CD14-positive monocyte (primary cell): ENCODE data around the gene SLC25A29. TPM values are rescaled to one million over a fixed set of nuclear protein-coding genes. Genes with fewer than 3 reads are reported as not detected.

ENCODE experiments used
- DNase-seq, 3 donors: peaks; one replicate each; pipeline ENCODE4 v3.0.0-alpha.2; 2011 to 2022
- H2AFZ ChIP-seq: 2 replicates; pipeline ENCODE4 v1.6.0; 2012; ENCODE audit warnings: mild to moderate bottlenecking, low read depth, low read length, inconsistent platforms; ENCODE audit not compliant: insufficient read depth, poor library complexity, severe bottlenecking
- H3K27ac ChIP-seq, 2 donors: 1 replicate in 1 of 2; 2 replicates in 1 of 2; pipeline ENCODE4 v1.5.1; 2012 to 2013; ENCODE audit warnings: low read length in 2 of 2, control low read depth in 1 of 2, inconsistent platforms in 1 of 2, low read depth in 1 of 2, mild to moderate bottlenecking in 1 of 2
- H3K27me3 ChIP-seq, 2 donors: one replicate each; pipeline versions ENCODE4 v1.6.0 to v1.6.1; 2011 to 2013; ENCODE audit warnings: low read length in 2 of 2; ENCODE audit not compliant: control insufficient read depth in 2 of 2, insufficient read depth in 2 of 2
- H3K36me3 ChIP-seq, 2 donors: replicated peaks in 1 of 2; 1 replicate in 1 of 2; 2 replicates in 1 of 2; pipeline versions ENCODE4 v1.5.1 to v1.6.1; 2012 to 2013; ENCODE audit warnings: low read length in 2 of 2, control low read depth in 1 of 2, inconsistent platforms in 1 of 2, mild to moderate bottlenecking in 1 of 2; ENCODE audit not compliant: insufficient read depth in 2 of 2, control insufficient read depth in 1 of 2
- H3K4me1 ChIP-seq, 2 donors: 1 replicate in 1 of 2; 2 replicates in 1 of 2; pipeline versions ENCODE4 v1.5.1 to v1.6.1; 2012 to 2013; ENCODE audit warnings: low read length in 2 of 2, control low read depth in 1 of 2, inconsistent platforms in 1 of 2, mild to moderate bottlenecking in 1 of 2, moderate library complexity in 1 of 2; ENCODE audit not compliant: insufficient read depth in 2 of 2, control insufficient read depth in 1 of 2
- H3K4me2 ChIP-seq: replicated peaks from 2 replicates; pipeline ENCODE3; 2012; ENCODE audit warnings: low read length, moderate library complexity, mild to moderate bottlenecking; ENCODE audit not compliant: poor library complexity, severe bottlenecking; ENCODE audit errors: extremely low read depth
- H3K4me3 ChIP-seq, 3 experiments: fragments of 200-600 bp in 1 of 3; sonication (generic) in 1 of 3; replicated peaks in 1 of 3; 1 replicate in 2 of 3; 2 replicates in 1 of 3; pipeline ENCODE4 v1.5.1; 2011 to 2013; ENCODE audit warnings: low read length in 3 of 3, mild to moderate bottlenecking in 3 of 3, control low read depth in 2 of 3, low read depth in 2 of 3, inconsistent platforms in 1 of 3, moderate library complexity in 1 of 3
- H3K79me2 ChIP-seq: 2 replicates; pipeline ENCODE4 v1.6.0; 2012; ENCODE audit warnings: mild to moderate bottlenecking, control low read depth, inconsistent platforms, low read length, moderate library complexity; ENCODE audit not compliant: insufficient read depth
- H3K9ac ChIP-seq: 2 replicates; pipeline ENCODE4 v1.6.0; 2017; ENCODE audit warnings: low read length, mild to moderate bottlenecking; ENCODE audit not compliant: insufficient read depth, poor library complexity, severe bottlenecking
- H3K9me3 ChIP-seq, 2 donors: replicated peaks in 1 of 2; 1 replicate in 1 of 2; 2 replicates in 1 of 2; pipeline versions ENCODE4 v1.5.1 to v1.6.1; 2012 to 2013; ENCODE audit warnings: low read length in 2 of 2, control low read depth in 1 of 2; ENCODE audit not compliant: control insufficient read depth in 1 of 2, insufficient read depth in 1 of 2
- H4K20me1 ChIP-seq: 2 replicates; pipeline ENCODE4 v1.6.0; 2012; ENCODE audit warnings: mild to moderate bottlenecking, low read length, control low read depth, moderate library complexity; ENCODE audit not compliant: insufficient read depth
- H3K27ac Mint-ChIP-seq, 7 donors: one replicate each; pipeline ENCODE4 v1.8.0; 2020; ENCODE audit warnings: mild to moderate bottlenecking in 7 of 7, mixed read lengths in 7 of 7, moderate library complexity in 6 of 7, inconsistent platforms in 2 of 7
- H3K27me3 Mint-ChIP-seq, 3 donors: one replicate each; pipeline ENCODE4 v1.8.0; 2021 to 2022; ENCODE audit warnings: low read depth in 3 of 3, mild to moderate bottlenecking in 3 of 3, mixed read lengths in 3 of 3, moderate library complexity in 3 of 3, inconsistent platforms in 1 of 3
- H3K36me3 Mint-ChIP-seq, 2 donors: one replicate each; pipeline ENCODE4 v1.8.0; 2020; ENCODE audit warnings: mixed read lengths in 2 of 2, inconsistent platforms in 1 of 2, mild to moderate bottlenecking in 1 of 2
- H3K4me1 Mint-ChIP-seq: one replicate; pipeline ENCODE4 v1.8.0; 2020; ENCODE audit warnings: mild to moderate bottlenecking, mixed read lengths
- H3K4me3 Mint-ChIP-seq, 2 donors: one replicate each; pipeline ENCODE4 v1.8.0; 2020; ENCODE audit warnings: mild to moderate bottlenecking in 2 of 2, mixed read lengths in 2 of 2, moderate library complexity in 1 of 2
- H3K9me3 Mint-ChIP-seq, 7 donors: one replicate each; pipeline ENCODE4 v1.8.0; 2020 to 2022; ENCODE audit warnings: mixed read lengths in 7 of 7, mild to moderate bottlenecking in 6 of 7, moderate library complexity in 6 of 7, inconsistent platforms in 2 of 7
- WGBS: methylation state at CpG from one replicate; pipeline ENCODE4 v1.1.5; 2013; ENCODE audit warnings: missing lambda C conversion rate; ENCODE audit not compliant: insufficient coverage; 5-methylcytosine and 5-hydroxymethylcytosine counted together
- intact Hi-C, 2 donors: fragments of 100-400 bp; cut with micrococcal nuclease; formaldehyde crosslinking; loops; one replicate each; pipeline versions ENCODE4 v1.15.0 to v1.15.1; 2023
- polyA plus RNA-seq, 3 donors: library from polyadenylated mRNA; depleted of rRNA in 1 of 3; unstranded in 2 of 3; stranded (reverse) in 1 of 3; fragments of 300-500 nt in 2 of 3; fragments of >200 nt in 1 of 3; fragmentation: Illumina TruSeq in 2 of 3; gene quantifications; 1 replicate in 2 of 3; 2 replicates in 1 of 3; pipeline ENCODE4 v1.2.3, GENCODE V29; 2012 to 2021
- TF ChIP-seq, protein P1 (sequence below): fragments of 200-600 bp; IDR thresholded peaks from one replicate; pipeline ENCODE4 v1.8.0; 2022; ENCODE audit warnings: antibody characterized with exemption, mild to moderate bottlenecking

Gene SLC25A29
- polyA plus RNA-seq, 3 donors = 16.9 to 114 (median 33.3) TPM

DNA sequence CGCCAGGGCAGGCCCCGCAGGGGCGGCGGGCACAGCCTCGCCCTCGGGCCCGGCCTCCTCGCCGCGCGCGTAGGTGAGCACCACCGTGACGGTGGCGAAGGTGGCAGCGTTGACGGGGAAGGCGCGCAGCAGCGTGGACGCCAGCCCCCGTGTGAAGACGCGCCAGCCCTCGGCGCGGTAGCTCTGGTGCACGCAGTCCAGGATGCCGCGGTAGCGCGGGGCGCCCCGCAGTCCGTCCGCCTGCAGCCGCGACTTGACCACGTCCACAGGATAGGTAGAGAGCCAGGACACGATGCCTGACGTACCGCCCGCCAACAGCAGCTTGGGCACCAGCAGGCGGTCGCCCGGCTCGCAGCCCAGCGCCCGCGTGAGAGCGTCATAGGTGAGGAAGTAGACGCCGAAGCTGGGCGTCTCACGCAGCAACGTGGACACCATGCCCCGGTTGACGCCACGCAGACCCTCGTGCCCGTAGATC lies 13.9 kb downstream of the SLC25A29 start:
- H3K4me1 ChIP-seq = peaks cover 29 to 38% of the 10 kb centered on the region in 2 donors
- H3K4me3 ChIP-seq = no peak overlapping the region
- H3K36me3 ChIP-seq = peaks cover 12 to 25% of the 10 kb centered on the region in 2 donors
- Mint-ChIP-seq H3K27ac (no peak overlapping the region), H3K4me1 (peaks cover 32% of the 10 kb centered on the region), H3K36me3 (peaks cover 28 to 37% of the 10 kb centered on the region in 2 donors), H3K4me3 (no peak overlapping the region), H3K9me3 (peaks cover 0 to 2% (median 0%) of the 10 kb centered on the region in 7 donors), H3K27me3 (peaks cover 0 to 2% (median 0%) of the 10 kb centered on the region in 3 donors)
- H3K9me3 ChIP-seq = no peaks in the 10 kb centered on the region
- H4K20me1 ChIP-seq = no peaks in the 10 kb centered on the region
- no peak for DNase-seq
- intact Hi-C loops = no loop called here
- no peaks in the 10 kb centered on the region for H3K79me2 ChIP-seq
- no peaks in the 10 kb centered on the region for H3K27me3 ChIP-seq
- H3K9ac ChIP-seq = no peak overlapping the region
- no peak overlapping the region for H3K27ac ChIP-seq
- no peak overlapping the region for H3K4me2 ChIP-seq
- TF ChIP-seq, protein P1, sequence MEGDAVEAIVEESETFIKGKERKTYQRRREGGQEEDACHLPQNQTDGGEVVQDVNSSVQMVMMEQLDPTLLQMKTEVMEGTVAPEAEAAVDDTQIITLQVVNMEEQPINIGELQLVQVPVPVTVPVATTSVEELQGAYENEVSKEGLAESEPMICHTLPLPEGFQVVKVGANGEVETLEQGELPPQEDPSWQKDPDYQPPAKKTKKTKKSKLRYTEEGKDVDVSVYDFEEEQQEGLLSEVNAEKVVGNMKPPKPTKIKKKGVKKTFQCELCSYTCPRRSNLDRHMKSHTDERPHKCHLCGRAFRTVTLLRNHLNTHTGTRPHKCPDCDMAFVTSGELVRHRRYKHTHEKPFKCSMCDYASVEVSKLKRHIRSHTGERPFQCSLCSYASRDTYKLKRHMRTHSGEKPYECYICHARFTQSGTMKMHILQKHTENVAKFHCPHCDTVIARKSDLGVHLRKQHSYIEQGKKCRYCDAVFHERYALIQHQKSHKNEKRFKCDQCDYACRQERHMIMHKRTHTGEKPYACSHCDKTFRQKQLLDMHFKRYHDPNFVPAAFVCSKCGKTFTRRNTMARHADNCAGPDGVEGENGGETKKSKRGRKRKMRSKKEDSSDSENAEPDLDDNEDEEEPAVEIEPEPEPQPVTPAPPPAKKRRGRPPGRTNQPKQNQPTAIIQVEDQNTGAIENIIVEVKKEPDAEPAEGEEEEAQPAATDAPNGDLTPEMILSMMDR = no peak
- H2AFZ ChIP-seq = no peak overlapping the region
- WGBS = 98% methylated on average over 60 of the region's 61 CpGs

DNA sequence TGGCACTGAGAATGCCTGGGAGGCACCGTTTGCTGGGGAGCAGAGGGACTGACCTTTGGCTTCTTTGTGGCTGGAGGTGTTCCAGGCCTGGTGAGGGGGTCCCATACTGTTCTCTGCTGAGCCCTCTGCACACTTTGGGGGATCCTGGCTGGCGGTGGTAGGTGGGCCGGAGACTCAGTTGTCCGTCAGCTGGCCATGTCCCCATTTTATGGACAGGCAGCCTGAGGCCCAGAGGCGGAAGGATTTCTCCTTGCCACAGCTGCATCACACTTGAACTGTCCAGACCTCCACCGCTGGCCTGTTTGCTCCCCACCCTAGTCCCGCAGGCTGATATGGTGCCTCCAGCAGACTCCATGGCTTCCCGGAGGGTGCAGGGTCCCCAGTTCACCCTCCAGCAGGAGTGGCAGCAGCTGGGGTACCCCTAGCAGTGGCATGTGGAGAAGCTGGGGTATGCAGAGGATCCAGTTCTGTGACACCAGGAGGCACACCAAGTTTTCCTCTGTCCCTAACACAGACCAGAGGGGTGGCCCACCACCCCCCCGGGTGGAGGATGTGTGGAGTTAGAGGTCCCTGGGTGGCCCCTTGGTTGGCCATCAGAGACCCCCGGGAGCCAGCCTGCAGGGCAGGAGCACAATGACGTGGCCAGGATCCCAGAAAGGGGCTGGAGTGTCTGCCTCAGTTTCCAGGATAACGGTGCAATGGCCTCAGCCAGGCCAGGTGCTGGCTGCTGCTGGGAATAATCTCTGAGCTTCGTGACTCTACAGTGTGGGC lies 14.8 kb downstream of the SLC25A29 start:
- Histone ChIP-seq H3K9me3 (no peaks in the 10 kb centered on the region), H3K79me2 (no peaks in the 10 kb centered on the region), H3K4me1 (peaks cover 21 to 30% of the 10 kb centered on the region in 2 donors), H3K9ac (no peak overlapping the region), H3K27ac (no peak overlapping the region), H4K20me1 (peaks cover under 1% of the 10 kb centered on the region), H3K27me3 (no peaks in the 10 kb centered on the region), H3K4me3 (no peak overlapping the region), H3K4me2 (no peak overlapping the region), H2AFZ (no peak overlapping the region), H3K36me3 (peaks cover 12 to 25% of the 10 kb centered on the region in 2 donors)
- Mint-ChIP-seq H3K4me1 (peaks cover 23% of the 10 kb centered on the region), H3K4me3 (no peak overlapping the region), H3K27me3 (peaks cover 0 to 2% (median 0%) of the 10 kb centered on the region in 3 donors), H3K27ac (peak overlapping the region in 1 of 7 donors; percentile 6), H3K9me3 (peaks cover 0 to 2% (median 0%) of the 10 kb centered on the region in 7 donors), H3K36me3 (peaks cover 28 to 37% of the 10 kb centered on the region in 2 donors)
- WGBS = 100% methylated on average over 9 of the region's 13 CpGs
- intact Hi-C loops = no loop called here
- TF ChIP-seq, protein P1 = no peak
- no peak for DNase-seq
